H1 (cell line): ENCODE results near the gene ASCL5. TPM values are rescaled to one million over a fixed set of nuclear protein-coding genes. Genes with fewer than 3 reads are reported as not detected.

Experiments used
- CTCF ChIA-PET: fragments of 300-600 bp; sonication (Branson Sonifier 250); formaldehyde crosslinking; loops from one replicate; lab custom pipeline; 2021; ENCODE audit not compliant: partially characterized antibody; lab: Charles Lee
- POLR2A ChIA-PET: fragments of 300-600 bp; sonication (Branson Sonifier 250); formaldehyde crosslinking; loops from one replicate; lab custom pipeline; 2021; ENCODE audit warnings: inconsistent platforms; ENCODE audit not compliant: partially characterized antibody; lab: Charles Lee
- DNase-seq, 2 experiments: peaks; one replicate each; pipeline versions ENCODE4 v3.0.0 to v3.0.0-alpha.2; 2010 to 2022; ENCODE audit warnings: low spot score in 2 of 2, low read depth in 1 of 2, mixed read lengths in 1 of 2
- FAIRE-seq: peaks from 2 replicates; lab custom pipeline; 2011; peaks lifted over from hg19 to GRCh38; lab: Jason Lieb, UNC
- H2AFZ ChIP-seq: 2 replicates; pipeline ENCODE4 v1.8.1; 2012; ENCODE audit warnings: low read length, inconsistent platforms
- H2AK5ac ChIP-seq: 2 replicates; pipeline ENCODE4 v1.6.1; 2013; ENCODE audit warnings: low read depth, low read length
- H2BK120ac ChIP-seq: replicated peaks from 2 replicates; pipeline ENCODE3; 2013; ENCODE audit warnings: low read depth, low read length, inconsistent platforms
- H2BK12ac ChIP-seq: 2 replicates; pipeline ENCODE4 v1.6.1; 2013; ENCODE audit warnings: low read depth, low read length
- H2BK15ac ChIP-seq: 2 replicates; pipeline ENCODE4 v1.6.1; 2013; ENCODE audit warnings: low read length
- H2BK20ac ChIP-seq: 2 replicates; pipeline ENCODE4 v1.6.1; 2013; ENCODE audit warnings: low read length
- H2BK5ac ChIP-seq: 2 replicates; pipeline ENCODE4 v1.6.1; 2013; ENCODE audit warnings: low read depth, low read length
- H3K14ac ChIP-seq: 2 replicates; pipeline ENCODE4 v1.6.1; 2013; ENCODE audit warnings: inconsistent platforms; ENCODE audit not compliant: insufficient read length
- H3K18ac ChIP-seq: 2 replicates; pipeline ENCODE4 v1.6.1; 2013; ENCODE audit warnings: low read length; ENCODE audit errors: extremely low read depth
- H3K23ac ChIP-seq: 2 replicates; pipeline ENCODE4 v1.6.1; 2013; ENCODE audit warnings: inconsistent platforms; ENCODE audit not compliant: insufficient read length
- H3K23me2 ChIP-seq: 2 replicates; pipeline ENCODE4 v1.6.1; 2013; ENCODE audit warnings: low read depth, low read length
- H3K27ac ChIP-seq: 2 replicates; pipeline ENCODE4 v1.6.1; 2011; ENCODE audit warnings: low read depth, low read length, inconsistent platforms
- H3K27me3 ChIP-seq, 4 experiments: replicated peaks in 1 of 4; 1 replicate in 1 of 4; 2 replicates in 3 of 4; pipeline versions ENCODE4 v1.6.1 to v1.8.1; 2011 to 2013; ENCODE audit warnings: low read length in 3 of 4, mild to moderate bottlenecking in 3 of 4, inconsistent platforms in 2 of 4, mixed read lengths in 2 of 4, moderate library complexity in 1 of 4; ENCODE audit not compliant: control insufficient read depth in 3 of 4, insufficient read depth in 3 of 4; ENCODE audit errors: extremely low read depth in 1 of 4
- H3K36me3 ChIP-seq, 4 experiments: 2 replicates each; pipeline versions ENCODE4 v1.6.1 to v1.8.1; 2011 to 2013; ENCODE audit warnings: mild to moderate bottlenecking in 4 of 4, low read length in 3 of 4, moderate library complexity in 2 of 4, control low read depth in 1 of 4, inconsistent platforms in 1 of 4; ENCODE audit not compliant: insufficient read depth in 4 of 4, control insufficient read depth in 2 of 4
- H3K4ac ChIP-seq: replicated peaks from 2 replicates; pipeline ENCODE3; 2013; ENCODE audit warnings: low read length, low read depth, mixed read lengths, inconsistent platforms; ENCODE audit not compliant: insufficient read length
- H3K4me1 ChIP-seq, 4 experiments: replicated peaks in 1 of 4; 1 replicate in 1 of 4; 2 replicates in 3 of 4; pipeline versions ENCODE4 v1.6.1 to v1.8.1; 2011 to 2013; ENCODE audit warnings: low read length in 3 of 4, inconsistent platforms in 2 of 4, mixed read lengths in 1 of 4; ENCODE audit not compliant: insufficient read depth in 4 of 4, control insufficient read depth in 3 of 4
- H3K4me2 ChIP-seq, 2 experiments: 2 replicates each; pipeline versions ENCODE4 v1.6.1 to v1.8.1; 2011 to 2013; ENCODE audit warnings: low read depth in 2 of 2, low read length in 2 of 2, control low read depth in 1 of 2, inconsistent platforms in 1 of 2, mild to moderate bottlenecking in 1 of 2; ENCODE audit not compliant: insufficient read depth in 1 of 2
- H3K4me3 ChIP-seq, 4 experiments: fragments of 200-600, 300-600 bp in 1 of 4; sonication (generic), shearing (Covaris generic), sonication (Bioruptor Twin) in 1 of 4; 2 replicates each; pipeline versions ENCODE4 v1.5.1 to v1.8.1; 2011 to 2016; ENCODE audit warnings: low read length in 4 of 4, low read depth in 3 of 4, control low read depth in 2 of 4, inconsistent platforms in 2 of 4, mild to moderate bottlenecking in 2 of 4, mixed read lengths in 1 of 4, moderate library complexity in 1 of 4; ENCODE audit not compliant: insufficient read depth in 2 of 4; ENCODE audit errors: extremely low read depth in 1 of 4
- H3K56ac ChIP-seq: replicated peaks from 2 replicates; pipeline ENCODE3; 2013; ENCODE audit warnings: low read depth, mild to moderate bottlenecking, mixed read lengths, low read length, inconsistent platforms; ENCODE audit not compliant: insufficient read length
- H3K79me1 ChIP-seq: 2 replicates; pipeline ENCODE4 v1.6.1; 2013; ENCODE audit warnings: low read depth, low read length, control low read depth
- H3K79me2 ChIP-seq, 2 experiments: 2 replicates each; pipeline versions ENCODE4 v1.6.1 to v1.8.1; 2012 to 2013; ENCODE audit warnings: low read length in 2 of 2, mild to moderate bottlenecking in 2 of 2, inconsistent platforms in 1 of 2; ENCODE audit not compliant: insufficient read depth in 2 of 2, control insufficient read depth in 1 of 2
- H3K9ac ChIP-seq, 4 experiments: replicated peaks in 1 of 4; 1 replicate in 1 of 4; 2 replicates in 3 of 4; pipeline versions ENCODE4 v1.6.1 to v1.8.1; 2011 to 2013; ENCODE audit warnings: low read depth in 3 of 4, low read length in 3 of 4, control low read depth in 2 of 4, mild to moderate bottlenecking in 2 of 4, moderate library complexity in 2 of 4, inconsistent platforms in 1 of 4; ENCODE audit errors: extremely low read depth in 1 of 4
- H3K9me3 ChIP-seq, 2 experiments: 2 replicates each; pipeline versions ENCODE4 v1.6.1 to v1.8.1; 2012 to 2013; ENCODE audit warnings: mild to moderate bottlenecking in 2 of 2, moderate library complexity in 2 of 2, control low read depth in 1 of 2, inconsistent platforms in 1 of 2, low read depth in 1 of 2, low read length in 1 of 2, mixed read lengths in 1 of 2; ENCODE audit not compliant: insufficient read depth in 2 of 2
- H4K20me1 ChIP-seq, 2 experiments: replicated peaks in 1 of 2; 2 replicates each; pipeline versions ENCODE3 to v1.8.1; 2011 to 2013; ENCODE audit warnings: inconsistent platforms in 2 of 2, low read length in 2 of 2, mild to moderate bottlenecking in 1 of 2; ENCODE audit not compliant: insufficient read depth in 2 of 2, control insufficient read depth in 1 of 2
- H4K5ac ChIP-seq: 2 replicates; pipeline ENCODE4 v1.6.1; 2013; ENCODE audit warnings: low read length, low read depth, mixed read lengths, inconsistent platforms; ENCODE audit not compliant: insufficient read length
- H4K8ac ChIP-seq: 2 replicates; pipeline ENCODE4 v1.8.0; 2013; ENCODE audit warnings: mild to moderate bottlenecking, moderate library complexity, low read length, inconsistent platforms; ENCODE audit not compliant: insufficient read depth; ENCODE audit errors: extremely low read depth
- H4K91ac ChIP-seq: replicated peaks from 2 replicates; pipeline ENCODE3; 2013; ENCODE audit warnings: low read length, mixed read lengths, inconsistent platforms; ENCODE audit not compliant: insufficient read length
- E2F6 ChIP-seq: IDR thresholded peaks from 2 replicates; pipeline ENCODE4 v1.6.1; 2012; ENCODE audit warnings: inconsistent platforms
- WGBS, 2 experiments: shearing (Covaris generic) in 1 of 2; methylation state at CpG; one replicate each; pipeline versions ENCODE4 v1.1.6 to v1.1.7; 2013 to 2015; ENCODE audit warnings: low lambda C conversion rate in 2 of 2, mixed read lengths in 2 of 2, inconsistent platforms in 1 of 2, low coverage in 1 of 2, missing lambda C conversion rate in 1 of 2; ENCODE audit not compliant: insufficient replicate concordance in 2 of 2, insufficient coverage in 1 of 2, insufficient read length in 1 of 2; ENCODE audit errors: extremely low coverage in 1 of 2, missing lambda C conversion rate in 1 of 2; 5-methylcytosine and 5-hydroxymethylcytosine counted together
- polyA plus RNA-seq, 7 experiments: library from polyadenylated mRNA; depleted of rRNA in 3 of 7; stranded (reverse) in 5 of 7; unstranded in 2 of 7; fragments of >200 nt in 5 of 7; fragments of 200-250 nt in 2 of 7; gene quantifications; 1 replicate in 5 of 7; 2 replicates in 1 of 7; 4 replicates in 1 of 7; pipeline versions ENCODE4 v1.2.1 to v1.2.3, GENCODE V29; 2011 to 2013; ENCODE audit warnings: missing spikeins in 2 of 7, mixed read lengths in 2 of 7
- total RNA-seq: library from RNA; stranded (reverse); fragmentation: NEBNext Ultra II Directional; extraction: Animal tissue kit (Norgen Biotek cat#: 25700); gene quantifications from 2 replicates; pipeline ENCODE4 v1.2.1, GENCODE V29; 2021

The ASCL5 gene
- total and polyA plus RNA-seq, 2 of the 8 experiments (the other 6 are each of a cell fraction or from before 2014, with no cell fraction given): 0.29 to 0.41 TPM

- TF ChIP-seq E2F6: no peak
- TF ChIP-seq, all 59 proteins: peak for 0
- Histone ChIP-seq H3K79me2 (no peaks in the 10 kb centered on the region), H3K9me3 (no peaks in the 10 kb centered on the region), H3K36me3 (no peaks in the 10 kb centered on the region), H3K14ac (no peak overlapping the region), H4K8ac (no peak overlapping the region; the same call in 1 of the 2 replicates), H2BK20ac (no peak overlapping the region), H4K91ac (no peak overlapping the region), H3K79me1 (no peaks in the 10 kb centered on the region), H3K4me2 (no peak overlapping the region), H2AFZ (no peak overlapping the region), H3K23me2 (no peaks in the 10 kb centered on the region), H4K5ac (no peak overlapping the region), H4K20me1 (no peaks in the 10 kb centered on the region), H3K4me3 (no peak overlapping the region), H2BK15ac (no peak overlapping the region), H3K56ac (no peak overlapping the region), H3K18ac (no peak overlapping the region), H3K23ac (no peak overlapping the region), H2BK5ac (no peak overlapping the region), H3K9ac (no peak overlapping the region), H2AK5ac (no peak overlapping the region), H3K4me1 (peaks cover 0 to 4% (median 0%) of the 10 kb centered on the region in 4 experiments; a peak in 1 of 7 replicates), H2BK120ac (no peak overlapping the region), H3K27ac (no peak overlapping the region), H3K4ac (no peak overlapping the region), H2BK12ac (no peak overlapping the region), H3K27me3 (no peaks in the 10 kb centered on the region; a peak in 1 of 7 replicates)
- WGBS, 2 experiments: 88% methylated on average over 4 of the region's 4 CpGs; no CpG with 5 or more reads in 1 of the 2 experiments
- FAIRE-seq: no peak
- CTCF ChIA-PET: interaction anchor here (1.0 to 10.6 kb wide), 9 partner anchors 14 to 152 kb away, joined by 3 to 97 read pairs (median 4); no protein-coding TSS in a partner anchor
- POLR2A ChIA-PET: no interaction called here
- DNase-seq: no peak
These were observed 58.0 kb downstream of the ASCL5 start for GRCh38 chr1:201068976-201069375.
